ENCODE results near the gene KLHDC9.

The KLHDC9 gene

GRCh38 chr1:161076410-161076809 lies 21.8 kb upstream of the KLHDC9 start:
- no peak for DNase-seq (ENCODE audit: low read depth)

GRCh38 chr1:161077426-161077825 lies 20.7 kb upstream of the KLHDC9 start:
- no peak for DNase-seq (ENCODE audit: low read depth)

GRCh38 chr1:161079436-161080110 lies 18.6 kb upstream of the KLHDC9 start:
- DNase-seq (ENCODE audit: low read depth): no peak

- peak; percentile 16 for DNase-seq (ENCODE audit: low read depth)
Measured at GRCh38 chr1:161080441-161081405, 17.4 kb upstream of the KLHDC9 start.

- no peak for DNase-seq (ENCODE audit: low read depth)
Measured at GRCh38 chr1:161081519-161081918, 16.6 kb upstream of the KLHDC9 start.

- DNase-seq (ENCODE audit: low read depth): no peak
Measured at GRCh38 chr1:161082483-161082882, 15.7 kb upstream of the KLHDC9 start.

- DNase-seq (ENCODE audit: low read depth): peak; percentile 94
Measured at GRCh38 chr1:161082996-161083747, 15.0 kb upstream of the KLHDC9 start.

- no peak for DNase-seq (ENCODE audit: low read depth)
Measured at GRCh38 chr1:161083748-161084596, 14.2 kb upstream of the KLHDC9 start.

GRCh38 chr1:161084597-161084988 lies 13.6 kb upstream of the KLHDC9 start:
- no peak for DNase-seq (ENCODE audit: low read depth)

GRCh38 chr1:161085165-161085564 lies 13.0 kb upstream of the KLHDC9 start:
- DNase-seq (ENCODE audit: low read depth): no peak

- DNase-seq (ENCODE audit: low read depth): no peak
Measured at GRCh38 chr1:161086457-161086856, 11.7 kb upstream of the KLHDC9 start.

GRCh38 chr1:161088587-161089110 lies 9.5 kb upstream of the KLHDC9 start:
- DNase-seq (ENCODE audit: low read depth): peak; percentile 43

GRCh38 chr1:161089251-161089924 lies 8.8 kb upstream of the KLHDC9 start, which contains the start of gene NECTIN4:
Gene NECTIN4, minus strand, starts transcription at chr1:161089558. Its CDS starts 262 bp downstream, at chr1:161089296.
- no peak for DNase-seq (ENCODE audit: low read depth)

- no peak for DNase-seq (ENCODE audit: low read depth)
Measured at GRCh38 chr1:161089938-161090337, 8.2 kb upstream of the KLHDC9 start.

- DNase-seq (ENCODE audit: low read depth): no peak
Measured at GRCh38 chr1:161090617-161091016, 7.5 kb upstream of the KLHDC9 start.

- DNase-seq (ENCODE audit: low read depth): no peak
Measured at GRCh38 chr1:161091093-161091492, 7.1 kb upstream of the KLHDC9 start.

- DNase-seq (ENCODE audit: low read depth): no peak
Measured at GRCh38 chr1:161091796-161092507, 6.2 kb upstream of the KLHDC9 start.

- no peak for DNase-seq (ENCODE audit: low read depth)
Measured at GRCh38 chr1:161092621-161093028, 5.5 kb upstream of the KLHDC9 start.

- no peak for DNase-seq (ENCODE audit: low read depth)
Measured at GRCh38 chr1:161094481-161094880, 3.7 kb upstream of the KLHDC9 start.

- no peak for DNase-seq (ENCODE audit: low read depth)
Measured at GRCh38 chr1:161095230-161095629, 2.9 kb upstream of the KLHDC9 start.

Data from stromal cell of bone marrow (primary cell).